Gastroesophageal sphincter (tissue), 4 donors: ENCODE data around the gene PLCG2. TPM values are rescaled to one million over a fixed set of nuclear protein-coding genes. Genes with fewer than 3 reads are reported as not detected.
A peak's percentile ranks its signal among the peaks of the same experiment; 100 is the strongest.

ENCODE experiments used
- ATAC-seq: fragments of 150-250 bp; one replicate; pipeline ENCODE4 v1.9.1; 2016; ENCODE audit warnings: mild to moderate bottlenecking, moderate library complexity
- H3K27ac ChIP-seq, 4 donors: fragments of 200-600 bp; sonication (generic) in 3 of 4; 1 replicate in 3 of 4; 2 replicates in 1 of 4; pipeline ENCODE4 v1.5.1; 2016 to 2019
- H3K27me3 ChIP-seq: fragments of 200-600 bp; sonication (generic); one replicate; pipeline ENCODE4 v1.5.1; 2019
- H3K36me3 ChIP-seq, 2 donors: fragments of 200-600 bp; sonication (generic); one replicate each; pipeline ENCODE4 v1.5.1; 2019; ENCODE audit warnings: control low read depth in 1 of 2
- H3K4me1 ChIP-seq, 3 donors: fragments of 200-600 bp; sonication (generic); 1 replicate in 2 of 3; 2 replicates in 1 of 3; pipeline ENCODE4 v1.5.1; 2016 to 2019; ENCODE audit warnings: control low read depth in 2 of 3
- H3K4me3 ChIP-seq, 2 donors: fragments of 200-600 bp; sonication (generic); one replicate each; pipeline ENCODE4 v1.5.1; 2019; ENCODE audit warnings: mild to moderate bottlenecking in 1 of 2, moderate library complexity in 1 of 2
- H3K9me3 ChIP-seq, 3 donors: fragments of 200-600 bp; sonication (generic); one replicate each; pipeline ENCODE4 v1.5.1; 2017 to 2019; ENCODE audit warnings: control low read depth in 2 of 3
- EP300 ChIP-seq: sonication (generic); formaldehyde crosslinking; IDR thresholded peaks from one replicate; pipeline ENCODE4 v1.6.1; 2017; ENCODE audit warnings: antibody characterized with exemption, mild to moderate bottlenecking
- POLR2A ChIP-seq, 2 donors: fragments of 450-650 bp; IDR thresholded peaks; one replicate each; pipeline ENCODE4 v1.6.1; 2017; ENCODE audit warnings: antibody characterized with exemption in 2 of 2, mild to moderate bottlenecking in 2 of 2, moderate library complexity in 1 of 2
- POLR2AphosphoS5 ChIP-seq: sonication (generic); formaldehyde crosslinking; IDR thresholded peaks from one replicate; pipeline ENCODE4 v1.6.1; 2017; ENCODE audit warnings: antibody characterized with exemption
- WGBS, 2 donors: methylation state at CpG; one replicate each; pipeline ENCODE4 v1.1.5; 2018; ENCODE audit warnings: low coverage in 1 of 2; 5-methylcytosine and 5-hydroxymethylcytosine counted together
- total RNA-seq, 4 donors: library from RNA; depleted of rRNA; stranded (reverse); fragments of >200 nt; gene quantifications; one replicate each; pipeline ENCODE4 v1.1.0, GENCODE V29; 2016
- TF ChIP-seq, protein P1 (sequence below), 4 experiments: fragments of 200-600 bp in 2 of 4; fragments of 450-650 bp in 2 of 4; sonication (generic) in 1 of 4; IDR thresholded peaks; one replicate each; pipeline ENCODE4 v1.5.1; 2017 to 2019; ENCODE audit warnings: antibody characterized with exemption in 4 of 4, mild to moderate bottlenecking in 2 of 4, moderate library complexity in 2 of 4

PLCG2 gene
- total RNA-seq, 4 donors from 2014 or later: 6.2 to 11.4 (median 8.1) TPM

DNA sequence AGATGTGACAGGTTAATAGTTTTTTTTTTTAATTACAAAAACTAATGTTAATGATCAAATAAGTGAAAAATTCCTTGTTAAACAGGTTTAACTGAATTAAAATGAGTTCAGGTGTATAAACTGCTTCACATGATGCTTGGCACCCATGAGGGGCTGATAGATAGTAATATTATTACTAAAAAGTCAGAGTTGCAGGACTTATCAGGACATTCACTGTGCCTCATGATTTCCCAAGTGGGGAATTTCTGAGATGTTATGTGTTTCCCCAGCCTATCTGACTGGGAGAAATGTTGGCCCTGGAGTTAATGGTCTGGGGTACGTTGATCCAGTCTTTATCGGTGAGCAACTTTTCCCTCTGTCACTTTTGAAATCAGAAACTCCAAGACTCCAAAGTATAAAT is 102.1 kb downstream of the PLCG2 start:
- no peak overlapping the region for H3K4me3 ChIP-seq
- no peak overlapping the region for H3K27ac ChIP-seq
- no peaks in the 10 kb centered on the region for H3K9me3 ChIP-seq
- WGBS, 2 donors: 80 to 92% methylated on average over 1 to 2 of the region's 2 CpGs
- no peaks in the 10 kb centered on the region for H3K4me1 ChIP-seq
- H3K27me3 ChIP-seq: peaks cover 21% of the 10 kb centered on the region
- H3K36me3 ChIP-seq: no peaks in the 10 kb centered on the region
- TF ChIP-seq, protein P1, sequence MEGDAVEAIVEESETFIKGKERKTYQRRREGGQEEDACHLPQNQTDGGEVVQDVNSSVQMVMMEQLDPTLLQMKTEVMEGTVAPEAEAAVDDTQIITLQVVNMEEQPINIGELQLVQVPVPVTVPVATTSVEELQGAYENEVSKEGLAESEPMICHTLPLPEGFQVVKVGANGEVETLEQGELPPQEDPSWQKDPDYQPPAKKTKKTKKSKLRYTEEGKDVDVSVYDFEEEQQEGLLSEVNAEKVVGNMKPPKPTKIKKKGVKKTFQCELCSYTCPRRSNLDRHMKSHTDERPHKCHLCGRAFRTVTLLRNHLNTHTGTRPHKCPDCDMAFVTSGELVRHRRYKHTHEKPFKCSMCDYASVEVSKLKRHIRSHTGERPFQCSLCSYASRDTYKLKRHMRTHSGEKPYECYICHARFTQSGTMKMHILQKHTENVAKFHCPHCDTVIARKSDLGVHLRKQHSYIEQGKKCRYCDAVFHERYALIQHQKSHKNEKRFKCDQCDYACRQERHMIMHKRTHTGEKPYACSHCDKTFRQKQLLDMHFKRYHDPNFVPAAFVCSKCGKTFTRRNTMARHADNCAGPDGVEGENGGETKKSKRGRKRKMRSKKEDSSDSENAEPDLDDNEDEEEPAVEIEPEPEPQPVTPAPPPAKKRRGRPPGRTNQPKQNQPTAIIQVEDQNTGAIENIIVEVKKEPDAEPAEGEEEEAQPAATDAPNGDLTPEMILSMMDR (IDR thresholded peaks at IDR 0.05): no peak
- TF ChIP-seq POLR2AphosphoS5: no peak
- no peak for TF ChIP-seq EP300
- ATAC-seq: no peak

DNA sequence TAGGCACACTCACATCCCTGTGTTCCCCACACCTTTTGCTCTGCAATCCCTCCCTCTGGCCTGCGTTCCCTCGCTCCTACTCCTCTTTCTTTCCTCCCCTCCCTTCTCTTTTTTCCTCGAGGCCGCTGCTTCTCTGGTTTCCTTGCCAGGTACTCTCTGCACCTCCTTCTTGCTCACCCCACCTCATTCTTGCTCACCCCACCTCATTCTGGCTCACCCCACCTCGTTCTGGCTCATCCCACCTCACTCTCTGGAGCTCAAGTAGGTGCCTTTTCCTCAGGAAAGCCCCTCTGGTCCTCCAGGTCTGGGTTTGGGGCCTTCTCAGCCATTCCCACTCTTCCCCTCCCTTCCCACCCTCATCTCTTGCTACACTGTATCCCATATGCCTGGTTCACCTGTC is 103.5 kb downstream of the PLCG2 start:
- WGBS, 2 donors: 69 to 80% methylated on average over 1 to 5 of the region's 5 CpGs
- Histone ChIP-seq H3K9me3 (no peaks in the 10 kb centered on the region), H3K27me3 (peaks cover 21% of the 10 kb centered on the region), H3K27ac (no peak overlapping the region), H3K4me1 (no peaks in the 10 kb centered on the region), H3K36me3 (no peaks in the 10 kb centered on the region), H3K4me3 (no peak overlapping the region)
- TF ChIP-seq, protein P1 (IDR thresholded peaks at IDR 0.05): no peak
- TF ChIP-seq POLR2AphosphoS5 (no peak), POLR2A (IDR thresholded peaks at IDR 0.05) (no peak), EP300 (no peak)
- ATAC-seq: no peak

DNA sequence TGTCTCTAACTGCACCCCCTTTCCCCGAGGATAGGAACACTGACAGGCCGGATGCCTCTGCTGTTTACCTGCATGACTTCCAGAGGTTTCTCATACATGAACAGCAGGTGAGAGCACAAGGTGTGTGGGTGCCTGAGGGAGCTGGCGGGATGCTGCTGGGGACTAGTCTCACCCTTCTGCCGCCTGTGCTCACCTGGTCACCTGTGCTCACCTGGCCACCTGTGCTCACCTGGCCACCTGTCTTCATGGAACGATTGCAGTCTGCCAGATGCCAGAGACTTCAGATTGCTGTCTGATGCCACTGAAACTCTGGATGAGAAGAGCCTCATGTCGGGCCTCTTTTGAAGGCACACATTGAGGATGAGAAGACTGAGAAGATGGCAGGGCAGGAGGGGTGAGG is 104.1 kb downstream of the PLCG2 start:
- Histone ChIP-seq H3K27me3 (peaks cover 21% of the 10 kb centered on the region), H3K27ac (no peak overlapping the region), H3K4me3 (no peak overlapping the region), H3K36me3 (no peaks in the 10 kb centered on the region), H3K4me1 (no peaks in the 10 kb centered on the region), H3K9me3 (no peaks in the 10 kb centered on the region)
- no peak for ATAC-seq
- TF ChIP-seq EP300 (no peak), POLR2A (IDR thresholded peaks at IDR 0.05) (no peak), POLR2AphosphoS5 (no peak)
- TF ChIP-seq, protein P1 (IDR thresholded peaks at IDR 0.05): no peak
- WGBS, 2 donors: no CpG with 5 or more reads among the region's 6 CpGs

DNA sequence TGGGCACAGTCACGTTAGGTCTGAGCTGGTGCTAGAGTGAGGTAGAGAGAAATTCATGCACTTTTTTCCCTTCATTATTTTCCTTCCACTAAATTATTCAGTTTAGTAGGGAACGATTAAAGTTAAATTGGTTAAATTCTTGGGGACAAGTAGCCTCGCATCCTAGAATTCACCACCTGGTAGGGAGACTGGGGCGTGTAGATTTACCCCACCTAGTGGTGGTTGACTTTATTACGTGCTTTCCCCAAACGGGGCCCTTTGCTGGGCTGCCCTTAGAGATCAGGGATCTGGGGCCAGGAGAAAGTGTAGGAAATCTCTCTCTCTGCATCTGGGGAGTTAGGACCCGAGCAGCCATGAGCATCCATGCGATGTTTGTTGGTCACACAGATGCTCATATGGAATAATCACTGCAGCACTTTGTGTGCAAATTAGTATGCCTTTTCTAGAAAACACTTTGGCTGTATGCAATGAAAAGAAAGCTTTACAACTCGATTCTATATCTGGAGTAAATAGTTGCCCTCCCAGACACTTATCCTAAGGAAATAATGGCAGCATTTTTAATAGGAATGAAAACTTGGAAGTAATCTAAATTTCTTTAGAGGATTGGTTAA is 107.0 kb downstream of the PLCG2 start:
- WGBS, 2 donors: 34 to 46% methylated on average over 7 to 8 of the region's 9 CpGs
- TF ChIP-seq, protein P1 (IDR thresholded peaks at IDR 0.05): peak in 2 of 4 experiments; percentile 22 to 51
- TF ChIP-seq POLR2AphosphoS5: no peak
- Histone ChIP-seq H3K36me3 (no peaks in the 10 kb centered on the region), H3K27ac (no peak overlapping the region), H3K4me3 (no peak overlapping the region), H3K27me3 (peaks cover 19% of the 10 kb centered on the region), H3K4me1 (no peaks in the 10 kb centered on the region), H3K9me3 (no peaks in the 10 kb centered on the region)
- no peak for ATAC-seq

DNA sequence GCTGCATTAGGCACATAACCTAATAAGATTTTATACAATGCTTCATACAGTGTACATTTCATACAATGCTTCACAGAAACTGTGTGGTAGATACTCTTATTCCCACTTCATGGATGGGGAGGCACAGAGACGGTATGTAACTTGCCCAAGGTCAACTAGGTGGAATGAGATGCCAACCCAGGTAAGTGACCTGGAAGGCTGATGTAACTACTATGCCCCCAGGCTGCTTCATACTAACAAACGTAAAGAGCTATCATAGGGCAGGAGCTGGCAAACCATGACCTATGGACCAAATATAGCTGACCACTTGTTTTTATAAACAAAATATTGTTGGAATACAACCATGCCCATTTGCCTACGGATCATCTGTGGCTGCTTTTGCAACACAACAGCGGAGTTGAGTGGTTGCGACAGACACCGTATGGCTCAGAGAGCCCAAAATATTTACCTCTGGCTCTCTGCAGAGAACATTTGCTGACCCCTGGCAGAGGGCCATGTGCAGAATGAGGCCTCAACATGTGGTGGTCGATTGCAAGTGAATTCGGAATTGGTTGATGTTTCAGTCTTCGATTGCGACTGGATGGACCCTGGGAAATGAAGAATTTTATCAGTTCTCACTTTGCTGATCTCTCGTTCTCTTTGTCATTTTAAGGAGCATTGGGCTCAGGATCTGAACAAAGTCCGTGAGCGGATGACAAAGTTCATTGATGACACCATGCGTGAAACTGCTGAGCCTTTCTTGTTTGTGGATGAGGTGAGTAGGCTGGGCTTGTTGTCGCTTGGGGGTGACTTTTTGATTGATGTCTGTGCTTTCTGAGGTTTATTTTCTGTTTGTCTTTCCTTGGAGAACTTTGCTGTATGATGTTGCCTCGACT is 109.7 kb downstream of the PLCG2 start:
- H3K4me1 ChIP-seq: no peaks in the 10 kb centered on the region
- 54 to 67% methylated on average over 10 to 11 of the region's 16 CpGs for WGBS, 2 donors
- H3K9me3 ChIP-seq: no peaks in the 10 kb centered on the region
- no peak overlapping the region for H3K4me3 ChIP-seq
- H3K27ac ChIP-seq: no peak overlapping the region
- no peak for TF ChIP-seq POLR2A (IDR thresholded peaks at IDR 0.05)
- TF ChIP-seq, protein P1 (IDR thresholded peaks at IDR 0.05): no peak
- no peak for TF ChIP-seq EP300
- no peaks in the 10 kb centered on the region for H3K36me3 ChIP-seq
- peaks cover 17% of the 10 kb centered on the region for H3K27me3 ChIP-seq
- ATAC-seq: no peak
